Measurements from ENCODE around the gene CAMLG. TPM values are rescaled to one million over a fixed set of nuclear protein-coding genes. Genes with fewer than 3 reads are reported as not detected.
"Not testable (repeated sequence)": the region's sequence is repeated elsewhere in the genome, so short reads cannot be mapped to it uniquely, and the experiment has no call there.

CAMLG gene
- total RNA-seq, 1 donor, result 47.8 TPM

DNA sequence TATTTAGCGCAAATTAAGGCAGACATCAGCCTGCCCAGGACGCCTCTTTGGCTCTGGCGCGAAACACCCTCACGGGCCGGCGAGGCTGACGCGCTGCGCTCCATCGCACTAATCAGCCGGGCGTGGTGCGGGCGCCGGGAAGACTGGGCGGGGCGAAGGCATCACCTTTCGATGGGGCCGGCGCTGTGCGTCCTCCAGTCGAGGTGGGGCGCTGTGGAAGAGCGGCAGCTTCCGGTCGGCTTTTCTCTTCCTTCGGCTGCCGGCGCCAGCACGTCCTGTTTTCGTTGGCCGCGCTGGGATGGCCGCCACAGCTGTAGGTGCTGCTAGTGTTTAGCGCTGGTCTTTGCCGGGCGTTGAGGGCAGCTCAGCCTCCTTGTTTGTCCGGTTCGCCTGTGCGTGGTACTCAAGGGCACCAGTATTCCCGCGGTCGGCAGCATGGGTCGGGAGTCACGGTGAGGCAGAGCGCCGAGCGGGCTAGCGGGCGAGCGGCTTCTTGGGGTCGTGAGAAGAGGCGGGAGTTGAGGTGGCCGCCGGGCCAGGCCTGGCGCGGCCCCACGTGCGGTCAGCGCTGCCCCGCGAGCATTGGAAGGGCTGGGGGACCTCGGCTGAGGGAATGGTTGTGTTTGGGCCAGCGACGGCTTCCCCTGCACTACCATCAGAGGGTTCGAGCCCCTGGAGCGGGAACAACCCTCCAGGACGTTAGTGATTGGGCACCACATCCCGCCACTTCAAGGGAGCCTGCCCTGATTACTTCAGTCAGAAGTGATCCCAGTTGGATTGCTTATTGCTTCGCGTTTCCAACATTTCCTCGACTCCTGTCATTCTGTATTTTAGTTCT lies 20.4 kb downstream of the CAMLG start, which contains the start of gene DDX46:
TSS of gene DDX46 (plus strand) at position 276 of the 838 bp plus-strand sequence. CDS start at position 436, 160 bp downstream.
- no peaks in the 10 kb centered on the region for H3K9me3 ChIP-seq (ENCODE audit: low read depth, low read length)
- peak within 1 kb of the TSS; percentile 99 for H2AFZ ChIP-seq (ENCODE audit: low read length)
- H3K4me2 ChIP-seq (ENCODE audit: insufficient read depth, low read length), result peak within 1 kb of the TSS; percentile 96
- peak within 1 kb of the TSS; percentile 79 for H3K27ac ChIP-seq (ENCODE audit: low read depth, low read length)
- H3K4me3 ChIP-seq (ENCODE audit: insufficient read depth, low read length), result peak within 1 kb of the TSS; percentile 99
- TF ChIP-seq, protein P1, sequence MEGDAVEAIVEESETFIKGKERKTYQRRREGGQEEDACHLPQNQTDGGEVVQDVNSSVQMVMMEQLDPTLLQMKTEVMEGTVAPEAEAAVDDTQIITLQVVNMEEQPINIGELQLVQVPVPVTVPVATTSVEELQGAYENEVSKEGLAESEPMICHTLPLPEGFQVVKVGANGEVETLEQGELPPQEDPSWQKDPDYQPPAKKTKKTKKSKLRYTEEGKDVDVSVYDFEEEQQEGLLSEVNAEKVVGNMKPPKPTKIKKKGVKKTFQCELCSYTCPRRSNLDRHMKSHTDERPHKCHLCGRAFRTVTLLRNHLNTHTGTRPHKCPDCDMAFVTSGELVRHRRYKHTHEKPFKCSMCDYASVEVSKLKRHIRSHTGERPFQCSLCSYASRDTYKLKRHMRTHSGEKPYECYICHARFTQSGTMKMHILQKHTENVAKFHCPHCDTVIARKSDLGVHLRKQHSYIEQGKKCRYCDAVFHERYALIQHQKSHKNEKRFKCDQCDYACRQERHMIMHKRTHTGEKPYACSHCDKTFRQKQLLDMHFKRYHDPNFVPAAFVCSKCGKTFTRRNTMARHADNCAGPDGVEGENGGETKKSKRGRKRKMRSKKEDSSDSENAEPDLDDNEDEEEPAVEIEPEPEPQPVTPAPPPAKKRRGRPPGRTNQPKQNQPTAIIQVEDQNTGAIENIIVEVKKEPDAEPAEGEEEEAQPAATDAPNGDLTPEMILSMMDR (IDR thresholded peaks at IDR 0.05; ENCODE audit: extremely low read depth, low read depth, low read length), result peak; percentile 73
- DNase-seq (ENCODE audit: insufficient read length, low spot score, missing footprints), result peak; percentile 98
- peaks cover 17% of the 10 kb centered on the region for H3K4me1 ChIP-seq (ENCODE audit: insufficient read depth, low read length)
- H3K27me3 ChIP-seq (ENCODE audit: insufficient read depth, low read length), result no peaks in the 10 kb centered on the region
- peaks cover under 1% of the 10 kb centered on the region for H3K36me3 ChIP-seq (ENCODE audit: insufficient read depth, low read length)
- peaks cover 50% of the 10 kb centered on the region for H3K79me2 ChIP-seq (ENCODE audit: insufficient read depth, low read length)
- peaks cover 2% of the 10 kb centered on the region for H4K20me1 ChIP-seq (ENCODE audit: insufficient read depth, low read length)

DNA sequence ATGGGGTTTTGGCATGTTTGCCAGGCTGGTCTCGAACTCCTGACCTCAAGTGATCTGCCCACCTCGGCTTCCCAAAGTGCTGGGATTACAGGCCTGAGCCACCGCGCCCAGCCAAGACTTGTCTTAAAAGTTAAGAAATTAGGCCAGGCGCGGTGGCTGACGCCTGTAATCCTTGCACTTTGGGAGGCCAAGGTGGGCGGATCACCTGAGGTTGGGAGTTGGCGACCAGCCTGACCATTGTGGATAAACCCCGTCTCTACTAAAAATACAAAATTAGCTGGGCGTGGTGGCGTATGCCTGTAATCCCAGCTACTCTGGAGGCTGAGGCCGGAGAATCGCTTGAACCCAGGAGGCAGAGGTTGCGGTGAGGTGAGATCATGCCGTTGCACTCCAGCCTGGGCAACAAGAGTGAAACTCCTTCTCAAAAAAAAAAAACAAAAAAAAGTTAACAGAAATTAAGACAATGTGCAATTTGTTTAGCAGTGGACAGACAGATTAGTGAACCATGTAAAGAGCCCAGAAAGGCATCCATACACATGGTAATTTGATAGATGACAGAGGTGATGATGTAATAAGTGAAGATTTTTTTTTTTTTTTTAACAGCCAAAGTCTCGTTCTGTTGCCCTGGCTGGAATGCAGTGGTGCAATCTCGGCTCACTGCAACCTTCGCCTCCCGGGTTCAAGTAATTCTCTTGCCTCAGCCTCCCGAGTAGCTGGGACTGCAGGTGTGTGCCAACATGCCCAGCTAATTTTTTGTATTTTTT lies 29.4 kb downstream of the CAMLG start:
- DNase-seq (ENCODE audit: insufficient read length, low spot score, missing footprints); H3K27ac ChIP-seq (ENCODE audit: low read depth, low read length); H3K9me3 ChIP-seq (ENCODE audit: low read depth, low read length); H4K20me1 ChIP-seq (ENCODE audit: insufficient read depth, low read length); H3K4me2 ChIP-seq (ENCODE audit: insufficient read depth, low read length); H2AFZ ChIP-seq (ENCODE audit: low read length); H3K4me1 ChIP-seq (ENCODE audit: insufficient read depth, low read length); H3K27me3 ChIP-seq (ENCODE audit: insufficient read depth, low read length); H3K4me3 ChIP-seq (ENCODE audit: insufficient read depth, low read length): not testable (repeated sequence)
- H3K79me2 ChIP-seq (ENCODE audit: insufficient read depth, low read length), result peaks cover 19% of the 10 kb centered on the region
- H3K36me3 ChIP-seq (ENCODE audit: insufficient read depth, low read length), result peaks cover 53% of the 10 kb centered on the region

DNA sequence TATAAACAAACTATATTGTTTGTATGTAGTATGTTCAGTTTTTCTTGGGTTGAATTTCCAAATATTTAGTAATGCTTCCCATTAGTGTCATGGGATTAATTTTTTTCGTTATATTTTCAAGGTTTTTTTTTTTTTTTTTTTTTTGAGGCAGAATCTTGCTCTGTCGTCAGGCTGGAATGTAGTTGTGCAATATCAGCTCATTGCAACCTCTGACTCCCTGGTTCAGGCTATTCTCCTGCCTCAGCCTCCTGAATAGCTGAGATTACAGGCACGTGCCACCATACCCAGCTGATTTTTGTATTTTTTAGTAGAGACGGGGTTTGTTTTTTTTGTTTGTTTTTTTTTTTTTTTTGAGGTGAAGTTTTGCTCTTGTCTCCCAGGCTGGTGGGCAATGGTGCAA lies 30.9 kb downstream of the CAMLG start:
- no peaks in the 10 kb centered on the region for H4K20me1 ChIP-seq (ENCODE audit: insufficient read depth, low read length)
- H3K27ac ChIP-seq (ENCODE audit: low read depth, low read length), result no peak overlapping the region
- no peaks in the 10 kb centered on the region for H3K4me1 ChIP-seq (ENCODE audit: insufficient read depth, low read length)
- H3K27me3 ChIP-seq (ENCODE audit: insufficient read depth, low read length), result no peaks in the 10 kb centered on the region
- H3K79me2 ChIP-seq (ENCODE audit: insufficient read depth, low read length), result peaks cover 5% of the 10 kb centered on the region
- H2AFZ ChIP-seq (ENCODE audit: low read length), result no peak overlapping the region
- no peak for DNase-seq (ENCODE audit: insufficient read length, low spot score, missing footprints)
- H3K4me3 ChIP-seq (ENCODE audit: insufficient read depth, low read length), result no peak overlapping the region
- TF ChIP-seq, protein P1 (IDR thresholded peaks at IDR 0.05; ENCODE audit: extremely low read depth, low read depth, low read length), result no peak
- H3K9me3 ChIP-seq (ENCODE audit: low read depth, low read length), result no peaks in the 10 kb centered on the region
- H3K4me2 ChIP-seq (ENCODE audit: insufficient read depth, low read length), result no peak overlapping the region
- peaks cover 63% of the 10 kb centered on the region for H3K36me3 ChIP-seq (ENCODE audit: insufficient read depth, low read length)

DNA sequence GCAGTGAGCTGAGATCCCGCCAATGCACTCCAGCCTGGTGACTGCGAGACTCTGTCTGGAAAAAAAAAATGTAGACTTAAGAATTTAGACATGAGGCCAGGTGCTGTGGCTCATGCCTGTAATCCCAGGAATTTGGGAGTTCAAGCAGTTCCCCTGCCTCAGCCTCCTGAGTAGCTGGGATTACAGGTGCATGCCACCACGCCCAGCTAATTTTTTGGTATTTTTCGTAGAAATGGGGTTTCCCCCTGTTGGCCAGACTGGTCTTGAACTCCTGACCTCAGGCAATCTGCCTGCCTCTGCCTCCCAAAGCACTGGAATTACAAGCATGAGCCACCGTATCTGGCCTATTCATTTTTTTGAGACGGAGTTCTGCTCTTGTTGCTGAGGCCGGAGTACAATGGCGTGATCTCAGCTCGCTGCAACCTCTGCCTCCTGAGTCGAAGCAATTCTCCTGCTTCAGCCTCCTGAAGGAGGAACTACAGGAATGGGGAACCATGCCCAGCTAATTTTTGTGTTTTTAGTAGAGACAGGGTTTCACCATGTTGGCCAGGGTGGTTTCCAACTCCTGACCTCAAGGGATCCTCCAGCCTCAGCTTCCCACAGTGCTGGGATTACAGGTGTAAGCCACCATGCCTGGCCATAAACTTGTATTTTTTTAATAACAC lies 34.2 kb downstream of the CAMLG start:
- DNase-seq (ENCODE audit: insufficient read length, low spot score, missing footprints), result no peak
- Histone ChIP-seq H4K20me1 (ENCODE audit: insufficient read depth, low read length) (no peaks in the 10 kb centered on the region), H3K4me3 (ENCODE audit: insufficient read depth, low read length) (no peak overlapping the region), H3K4me1 (ENCODE audit: insufficient read depth, low read length) (no peaks in the 10 kb centered on the region), H3K4me2 (ENCODE audit: insufficient read depth, low read length) (no peak overlapping the region), H3K36me3 (ENCODE audit: insufficient read depth, low read length) (peaks cover 59% of the 10 kb centered on the region), H3K9me3 (ENCODE audit: low read depth, low read length) (no peaks in the 10 kb centered on the region), H3K79me2 (ENCODE audit: insufficient read depth, low read length) (no peaks in the 10 kb centered on the region), H2AFZ (ENCODE audit: low read length) (no peak overlapping the region), H3K27ac (ENCODE audit: low read depth, low read length) (no peak overlapping the region), H3K27me3 (ENCODE audit: insufficient read depth, low read length) (no peaks in the 10 kb centered on the region)
- TF ChIP-seq, protein P1 (IDR thresholded peaks at IDR 0.05; ENCODE audit: extremely low read depth, low read depth, low read length), result no peak

Measured in osteoblast (primary cell).